Endodermal cell (in vitro differentiated cells): ENCODE measurements around the gene FAHD1. TPM values are rescaled to one million over a fixed set of nuclear protein-coding genes. Genes with fewer than 3 reads are reported as not detected.

ENCODE experiments used
- DNase-seq: peaks from one replicate; pipeline ENCODE4 v3.0.0-alpha.2; 2017
- H3K27ac ChIP-seq: 2 replicates; pipeline ENCODE4 v1.5.1; 2013; ENCODE audit warnings: mild to moderate bottlenecking, low read depth, low read length, moderate library complexity
- H3K27me3 ChIP-seq: 2 replicates; pipeline ENCODE4 v1.6.1; 2013; ENCODE audit warnings: mild to moderate bottlenecking, low read length, moderate library complexity; ENCODE audit not compliant: insufficient read depth, control insufficient read depth, poor library complexity, severe bottlenecking
- H3K36me3 ChIP-seq: 2 replicates; pipeline ENCODE4 v1.7.0; 2013; ENCODE audit warnings: mild to moderate bottlenecking, low read length, moderate library complexity; ENCODE audit not compliant: control insufficient read depth, insufficient read depth
- H3K4me1 ChIP-seq: one replicate; pipeline ENCODE4 v1.7.0; 2013; ENCODE audit warnings: low read length; ENCODE audit not compliant: control insufficient read depth, insufficient read depth
- H3K4me3 ChIP-seq: 2 replicates; pipeline ENCODE4 v1.5.1; 2013; ENCODE audit warnings: mild to moderate bottlenecking, low read length, moderate library complexity
- H3K9ac ChIP-seq: 2 replicates; pipeline ENCODE4 v1.6.1; 2013; ENCODE audit warnings: mild to moderate bottlenecking, low read length, moderate library complexity; ENCODE audit not compliant: poor library complexity, severe bottlenecking; ENCODE audit errors: extremely low read depth
- H3K9me3 ChIP-seq: 2 replicates; pipeline ENCODE4 v1.6.1; 2013; ENCODE audit warnings: mild to moderate bottlenecking, low read length, moderate library complexity; ENCODE audit not compliant: control insufficient read depth
- H3K27ac Mint-ChIP-seq: 2 replicates; pipeline ENCODE4 v1.8.0; 2020; ENCODE audit warnings: mixed read lengths
- H3K27me3 Mint-ChIP-seq: 2 replicates; pipeline ENCODE4 v1.8.0; 2021; ENCODE audit warnings: mild to moderate bottlenecking, mixed read lengths; ENCODE audit not compliant: insufficient read depth
- H3K36me3 Mint-ChIP-seq: 2 replicates; pipeline ENCODE4 v1.8.0; 2020; ENCODE audit warnings: low read depth, mixed read lengths
- H3K4me1 Mint-ChIP-seq: 2 replicates; pipeline ENCODE4 v1.8.0; 2020; ENCODE audit warnings: mixed read lengths
- H3K4me3 Mint-ChIP-seq: 2 replicates; pipeline ENCODE4 v1.8.0; 2020; ENCODE audit warnings: mild to moderate bottlenecking, moderate library complexity, mixed read lengths
- H3K9me3 Mint-ChIP-seq: 2 replicates; pipeline ENCODE4 v1.8.0; 2020; ENCODE audit warnings: mild to moderate bottlenecking, mixed read lengths
- WGBS, 2 experiments: methylation state at CpG; one replicate each; pipeline versions ENCODE4 v1.1.5 to v1.1.7; 2013; ENCODE audit warnings: missing lambda C conversion rate in 2 of 2, mixed read lengths in 1 of 2; ENCODE audit not compliant: insufficient coverage in 1 of 2, insufficient read length in 1 of 2; 5-methylcytosine and 5-hydroxymethylcytosine counted together
- total RNA-seq, 2 donors: library from RNA; stranded (reverse); fragmentation: NEBNext Ultra II Directional in 1 of 2; extraction: Animal tissue kit (Norgen Biotek cat#: 25700) in 1 of 2; gene quantifications; 2 replicates in 1 of 2; 3 replicates in 1 of 2; pipeline ENCODE4 v1.2.1, GENCODE V29; 2021
- TF ChIP-seq, protein P1 (sequence below): fragments of 200-600 bp; sonication (generic); conservative IDR thresholded peaks from 2 replicates; pipeline ENCODE4 v1.5.0; 2021; ENCODE audit warnings: antibody characterized with exemption, mild to moderate bottlenecking

The FAHD1 gene
- total RNA-seq, 2 donors from 2014 or later = 16.6 to 16.9 TPM

DNA sequence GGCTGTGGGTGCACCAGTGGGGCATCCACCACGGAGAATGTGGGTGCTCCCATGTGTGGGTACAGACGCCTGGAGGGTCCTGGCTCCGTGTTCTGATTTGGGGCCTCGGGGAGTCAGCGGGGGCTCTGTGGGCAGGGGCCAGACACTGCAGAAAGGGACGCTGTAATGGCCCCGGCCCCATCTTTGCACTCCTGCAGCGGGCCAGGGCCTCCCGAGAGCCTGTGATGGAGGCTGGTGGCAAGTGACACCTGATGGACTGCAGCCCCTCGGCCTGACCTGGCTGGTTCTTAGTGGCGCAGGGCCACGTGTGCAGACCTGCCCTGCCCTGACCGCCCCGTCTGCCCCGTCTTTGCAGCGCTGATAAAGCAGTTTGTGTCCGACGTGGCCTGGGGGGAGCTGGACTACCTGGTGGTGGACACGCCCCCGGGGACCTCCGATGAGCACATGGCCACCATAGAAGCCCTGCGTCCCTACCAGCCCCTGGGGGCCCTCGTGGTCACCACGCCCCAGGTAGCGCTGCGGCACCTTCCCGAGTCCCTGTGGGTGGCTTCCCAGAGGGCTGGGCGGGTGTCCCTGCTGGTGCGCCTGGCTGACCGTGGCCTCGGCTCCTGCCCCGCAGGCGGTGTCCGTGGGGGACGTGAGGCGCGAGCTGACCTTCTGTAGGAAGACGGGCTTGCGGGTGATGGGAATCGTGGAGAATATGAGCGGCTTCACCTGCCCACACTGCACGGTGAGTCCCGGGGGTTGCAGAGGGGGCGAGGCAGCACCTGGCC is 39.5 kb upstream of the FAHD1 start:
- no peaks in the 10 kb centered on the region for H3K9me3 Mint-ChIP-seq

DNA sequence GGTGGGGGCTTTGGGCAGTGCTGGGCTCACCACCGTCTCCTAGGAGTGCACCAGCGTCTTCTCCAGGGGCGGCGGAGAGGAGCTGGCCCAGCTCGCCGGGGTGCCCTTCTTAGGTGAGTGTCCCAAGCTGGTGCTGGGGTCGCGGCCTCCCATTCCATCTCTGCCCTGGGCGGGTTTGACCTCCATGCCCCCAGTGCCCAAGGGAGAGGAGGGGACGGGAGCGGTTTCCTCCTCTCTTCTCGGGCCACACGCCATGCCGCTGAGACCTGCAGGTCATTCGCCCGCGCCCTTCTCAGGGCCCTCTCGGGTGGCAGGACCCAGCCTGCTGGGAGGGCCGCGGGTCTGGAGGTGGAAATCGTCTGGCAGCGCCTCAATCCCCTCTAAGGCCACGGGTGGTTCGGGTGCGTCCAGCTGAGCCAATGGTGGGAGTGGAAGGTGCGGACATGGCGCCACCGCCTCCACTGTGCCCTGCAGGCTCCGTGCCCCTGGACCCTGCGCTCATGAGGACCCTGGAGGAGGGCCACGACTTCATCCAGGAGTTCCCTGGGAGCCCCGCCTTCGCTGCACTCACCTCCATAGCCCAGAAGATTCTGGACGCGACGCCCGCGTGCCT is 38.8 kb upstream of the FAHD1 start:
- TF ChIP-seq, protein P1, sequence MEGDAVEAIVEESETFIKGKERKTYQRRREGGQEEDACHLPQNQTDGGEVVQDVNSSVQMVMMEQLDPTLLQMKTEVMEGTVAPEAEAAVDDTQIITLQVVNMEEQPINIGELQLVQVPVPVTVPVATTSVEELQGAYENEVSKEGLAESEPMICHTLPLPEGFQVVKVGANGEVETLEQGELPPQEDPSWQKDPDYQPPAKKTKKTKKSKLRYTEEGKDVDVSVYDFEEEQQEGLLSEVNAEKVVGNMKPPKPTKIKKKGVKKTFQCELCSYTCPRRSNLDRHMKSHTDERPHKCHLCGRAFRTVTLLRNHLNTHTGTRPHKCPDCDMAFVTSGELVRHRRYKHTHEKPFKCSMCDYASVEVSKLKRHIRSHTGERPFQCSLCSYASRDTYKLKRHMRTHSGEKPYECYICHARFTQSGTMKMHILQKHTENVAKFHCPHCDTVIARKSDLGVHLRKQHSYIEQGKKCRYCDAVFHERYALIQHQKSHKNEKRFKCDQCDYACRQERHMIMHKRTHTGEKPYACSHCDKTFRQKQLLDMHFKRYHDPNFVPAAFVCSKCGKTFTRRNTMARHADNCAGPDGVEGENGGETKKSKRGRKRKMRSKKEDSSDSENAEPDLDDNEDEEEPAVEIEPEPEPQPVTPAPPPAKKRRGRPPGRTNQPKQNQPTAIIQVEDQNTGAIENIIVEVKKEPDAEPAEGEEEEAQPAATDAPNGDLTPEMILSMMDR = no peak
- Histone ChIP-seq H3K9ac (no peak overlapping the region), H3K4me3 (no peak overlapping the region), H3K36me3 (peaks cover 4% of the 10 kb centered on the region), H3K4me1 (no peaks in the 10 kb centered on the region), H3K27ac (no peak overlapping the region), H3K27me3 (no peaks in the 10 kb centered on the region), H3K9me3 (no peaks in the 10 kb centered on the region)
- Mint-ChIP-seq H3K4me1 (peaks cover 3% of the 10 kb centered on the region), H3K4me3 (no peak overlapping the region), H3K9me3 (no peaks in the 10 kb centered on the region), H3K27ac (no peak overlapping the region), H3K36me3 (peaks cover 13% of the 10 kb centered on the region), H3K27me3 (no peaks in the 10 kb centered on the region)
- DNase-seq = no peak
- WGBS, 2 experiments = 93 to 96% methylated on average over 28 to 38 of the region's 38 CpGs

More for the DNA sequence above, 39.5 kb upstream of the FAHD1 start:
- Histone ChIP-seq H3K27me3 (no peaks in the 10 kb centered on the region), H3K27ac (no peak overlapping the region), H3K9ac (no peak overlapping the region), H3K36me3 (peaks cover 4% of the 10 kb centered on the region), H3K4me1 (no peaks in the 10 kb centered on the region), H3K9me3 (no peaks in the 10 kb centered on the region), H3K4me3 (no peak overlapping the region)
- H3K4me1 Mint-ChIP-seq = peaks cover 3% of the 10 kb centered on the region
- DNase-seq = no peak
- peaks cover 13% of the 10 kb centered on the region for H3K36me3 Mint-ChIP-seq
- no peak overlapping the region for H3K27ac Mint-ChIP-seq
- no peak overlapping the region for H3K4me3 Mint-ChIP-seq
- TF ChIP-seq, protein P1 = no peak
- 95 to 96% methylated on average over 36 to 44 of the region's 44 CpGs for WGBS, 2 experiments
- H3K27me3 Mint-ChIP-seq = no peaks in the 10 kb centered on the region

DNA sequence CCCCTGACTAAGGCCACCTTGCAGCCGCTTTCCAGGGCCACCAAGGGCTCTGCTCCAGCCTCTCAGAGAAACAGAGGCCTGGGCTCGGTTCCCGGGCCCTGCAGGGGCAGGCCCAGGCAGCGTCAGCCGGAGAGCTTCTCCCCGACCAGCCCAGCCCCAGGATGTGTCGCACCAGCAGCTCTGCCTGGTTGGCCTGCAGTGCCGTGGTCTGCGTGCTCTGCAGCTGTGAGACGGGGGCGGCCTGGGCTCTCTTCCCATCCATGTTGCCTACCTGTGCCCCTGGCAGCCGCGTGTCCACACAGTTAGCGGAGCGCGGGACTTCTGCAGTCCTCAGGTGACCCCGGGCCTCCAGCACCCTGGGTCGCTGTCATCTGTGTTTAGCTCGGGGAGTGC is 38.3 kb upstream of the FAHD1 start:
- 90 to 95% methylated on average over 10 to 19 of the region's 19 CpGs for WGBS, 2 experiments
- Histone ChIP-seq H3K4me3 (no peak overlapping the region), H3K27me3 (no peaks in the 10 kb centered on the region), H3K27ac (no peak overlapping the region), H3K9me3 (no peaks in the 10 kb centered on the region), H3K36me3 (peaks cover 4% of the 10 kb centered on the region), H3K4me1 (no peaks in the 10 kb centered on the region), H3K9ac (no peak overlapping the region)
- H3K27ac Mint-ChIP-seq = no peak overlapping the region
- H3K4me1 Mint-ChIP-seq = no peaks in the 10 kb centered on the region
- no peaks in the 10 kb centered on the region for H3K27me3 Mint-ChIP-seq
- H3K4me3 Mint-ChIP-seq = no peak overlapping the region
- no peaks in the 10 kb centered on the region for H3K9me3 Mint-ChIP-seq
- peaks cover 13% of the 10 kb centered on the region for H3K36me3 Mint-ChIP-seq
- TF ChIP-seq, protein P1 = no peak
- peak; percentile 38 for DNase-seq
